Vagina (tissue), 2 donors: ENCODE measurements around the gene FHIP1A.

Source experiments
- POLR2A ChIP-seq, 2 donors: fragments of 450-650 bp; IDR thresholded peaks; one replicate each; pipeline ENCODE4 v1.6.1; 2017; ENCODE audit warnings: antibody characterized with exemption in 2 of 2, mild to moderate bottlenecking in 2 of 2, moderate library complexity in 2 of 2
- POLR2AphosphoS5 ChIP-seq, 2 donors: sonication (generic); formaldehyde crosslinking; IDR thresholded peaks; one replicate each; pipeline ENCODE4 v1.9.0; 2017; ENCODE audit warnings: antibody characterized with exemption in 2 of 2, mild to moderate bottlenecking in 2 of 2, low read depth in 1 of 2; ENCODE audit not compliant: insufficient read depth in 1 of 2

DNA sequence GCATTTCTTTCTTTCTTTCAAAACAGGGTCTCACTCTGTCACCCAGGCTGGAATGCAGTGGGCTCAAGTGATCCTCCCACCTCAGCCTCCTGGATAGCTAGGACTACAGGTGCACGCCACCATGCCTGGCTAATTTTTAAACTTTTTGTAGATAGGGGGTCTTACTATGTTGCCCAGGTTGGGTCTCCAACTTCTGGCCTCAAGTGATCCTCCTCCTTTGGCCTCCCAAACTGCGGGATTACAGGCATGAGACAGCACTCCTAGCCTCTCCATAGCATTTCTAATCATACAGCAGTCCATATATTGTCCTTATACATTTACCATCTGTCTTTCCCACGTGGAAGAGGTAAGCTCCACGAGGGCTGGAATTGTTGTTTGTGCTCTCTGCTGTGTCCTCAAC is 2.0 kb upstream of the FHIP1A start:
- TF ChIP-seq POLR2A (IDR thresholded peaks at IDR 0.05) (no peak), POLR2AphosphoS5 (IDR thresholded peaks at IDR 0.05; ENCODE audit: insufficient read depth in 1 of 2, low read depth in 1 of 2) (no peak)
